Activated CD4-positive, CD25-positive, alpha-beta regulatory T cell treated with anti-CD3 and anti-CD28 coated beads, Interleukin-2, amount 50 U/mL, for 16 hours (primary cell): ENCODE results near the gene NUTM2F.
"Not testable (repeated sequence)": the region's sequence is repeated elsewhere in the genome, so short reads cannot be mapped to it uniquely, and the experiment has no call there.

ENCODE experiments used
- DNase-seq: peaks from one replicate; pipeline ENCODE4 v3.0.0-alpha.2; 2020; ENCODE audit warnings: low read depth, low spot score

Gene NUTM2F

GRCh38 chr9:94315034-94315984, 13.1 kb downstream of the NUTM2F start:
- DNase-seq: not testable (repeated sequence)

GRCh38 chr9:94303321-94303720, 25.1 kb downstream of the NUTM2F start:
- DNase-seq: no peak

GRCh38 chr9:94302426-94302825, 26.0 kb downstream of the NUTM2F start:
- no peak for DNase-seq

- DNase-seq: no peak
Measured at GRCh38 chr9:94301583-94301982, 26.9 kb downstream of the NUTM2F start.

GRCh38 chr9:94300470-94301301, 27.8 kb downstream of the NUTM2F start:
- DNase-seq: no peak

DNA sequence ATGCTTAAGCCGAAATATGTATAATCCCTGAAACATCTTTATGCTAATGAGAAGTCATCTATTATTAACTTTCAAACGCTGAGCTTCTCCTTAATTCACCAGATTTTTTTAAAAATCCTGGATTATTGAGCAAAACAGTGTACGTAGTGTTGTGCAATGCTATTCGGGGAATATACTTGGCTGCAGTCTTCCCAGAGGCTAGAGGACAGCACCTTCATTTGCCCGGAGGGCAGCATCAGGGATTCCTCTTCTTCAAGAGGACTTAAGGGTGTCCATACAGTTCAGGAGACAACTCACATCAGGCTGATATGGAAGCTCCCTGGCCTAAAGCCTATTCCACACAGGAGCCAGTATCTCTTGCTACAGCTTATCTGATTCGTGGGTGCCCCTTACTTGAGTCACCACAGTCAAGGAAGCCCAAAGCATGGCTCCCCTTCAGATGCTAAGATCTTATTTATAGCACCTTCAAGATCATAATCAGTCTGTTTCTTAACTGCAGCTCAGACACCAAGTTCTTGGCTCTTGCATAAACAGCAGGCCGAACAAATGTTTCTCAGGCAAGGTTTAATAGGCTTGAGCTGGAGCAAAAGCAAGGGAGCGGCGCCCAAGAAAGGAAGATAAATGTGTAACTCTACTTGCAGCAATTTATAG, 29.4 kb downstream of the NUTM2F start:
- DNase-seq: no peak

DNA sequence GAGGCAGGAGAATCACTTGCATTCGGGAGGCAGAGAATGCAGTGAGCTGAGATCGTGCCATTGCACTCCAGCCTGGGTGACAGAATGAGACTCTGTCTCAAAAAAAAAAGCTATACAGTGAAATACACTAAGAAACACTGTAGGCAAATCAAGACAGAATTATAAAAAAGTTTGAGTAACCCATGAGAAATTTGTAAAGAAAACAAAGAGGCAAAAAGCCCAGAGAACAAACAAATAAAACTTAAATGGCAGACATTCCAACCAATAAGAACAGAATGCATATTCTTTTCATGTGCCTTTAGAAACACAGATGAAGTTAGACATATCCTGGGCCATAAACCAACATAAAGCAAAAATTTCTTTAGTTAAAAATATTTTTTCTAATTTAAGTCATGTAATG, 38.8 kb downstream of the NUTM2F start:
- DNase-seq: no peak

DNA sequence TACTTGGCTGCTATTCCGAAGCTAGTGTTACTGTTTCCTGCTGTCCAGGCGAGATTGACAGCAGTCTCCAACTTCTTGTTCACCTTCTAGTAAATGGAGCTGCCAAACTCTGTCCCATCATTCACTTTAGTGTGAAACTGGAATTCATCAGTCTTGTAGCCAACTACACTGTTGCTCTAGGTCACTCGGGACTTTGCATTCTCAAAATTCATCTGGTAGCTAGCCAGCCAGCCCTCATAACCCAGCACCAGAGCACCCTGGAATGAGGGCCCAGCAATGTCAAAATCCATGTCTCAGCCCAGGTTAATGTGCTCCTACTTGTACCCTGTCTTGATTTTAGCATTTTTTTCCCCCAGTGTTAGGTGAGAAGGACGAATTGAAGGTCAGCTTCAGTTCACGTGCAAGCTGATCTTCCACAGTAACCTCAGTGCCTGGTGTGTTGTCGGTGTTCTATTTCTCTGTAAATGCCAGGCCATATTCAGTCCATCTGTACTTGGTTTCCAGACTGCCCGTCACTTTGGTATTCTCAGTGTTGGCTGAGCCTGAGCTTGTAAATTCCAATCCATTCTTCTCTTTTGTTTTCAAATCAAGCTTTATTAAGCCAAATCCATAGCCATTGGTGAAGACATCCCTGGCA, 40.4 kb downstream of the NUTM2F start:
- no peak for DNase-seq

- no peak for DNase-seq
Measured at GRCh38 chr9:94286116-94286515, 42.3 kb downstream of the NUTM2F start.

- no peak for DNase-seq
Measured at GRCh38 chr9:94281101-94281500, 47.3 kb downstream of the NUTM2F start.

DNA sequence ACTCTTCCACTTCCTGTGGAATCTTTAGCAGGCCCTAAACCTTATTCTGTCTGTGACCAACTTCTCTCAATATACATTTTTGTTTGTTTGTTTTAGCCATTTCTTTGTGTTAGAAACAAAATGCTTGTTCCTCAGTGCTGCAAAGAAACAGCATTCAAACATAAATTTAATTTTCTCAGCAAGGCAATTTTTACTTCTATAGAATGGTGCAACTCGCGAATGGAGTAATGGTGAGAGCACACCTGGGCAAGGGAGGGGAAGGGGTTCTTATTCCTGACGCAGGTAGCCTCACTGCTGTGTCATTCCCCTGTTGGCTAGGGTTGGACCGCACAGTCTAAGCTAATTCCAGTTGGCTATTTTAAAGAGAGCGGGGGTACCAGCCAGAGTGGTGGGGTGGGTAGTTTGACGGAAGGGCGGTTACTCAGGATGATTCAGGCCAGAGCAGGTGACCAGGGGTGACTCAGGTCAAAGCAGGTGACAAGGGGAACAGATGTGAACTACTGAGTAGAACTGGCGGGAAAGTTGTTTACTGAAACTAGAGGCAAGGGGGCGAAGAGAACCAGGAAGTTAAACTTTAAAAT, 47.9 kb downstream of the NUTM2F start:
- DNase-seq: no peak

GRCh38 chr9:94277885-94278536, 50.4 kb downstream of the NUTM2F start:
- no peak for DNase-seq

GRCh38 chr9:94277029-94277428, 51.4 kb downstream of the NUTM2F start:
- DNase-seq: not testable (repeated sequence)

- no peak for DNase-seq
Measured at GRCh38 chr9:94270009-94270408, 58.4 kb downstream of the NUTM2F start.

DNA sequence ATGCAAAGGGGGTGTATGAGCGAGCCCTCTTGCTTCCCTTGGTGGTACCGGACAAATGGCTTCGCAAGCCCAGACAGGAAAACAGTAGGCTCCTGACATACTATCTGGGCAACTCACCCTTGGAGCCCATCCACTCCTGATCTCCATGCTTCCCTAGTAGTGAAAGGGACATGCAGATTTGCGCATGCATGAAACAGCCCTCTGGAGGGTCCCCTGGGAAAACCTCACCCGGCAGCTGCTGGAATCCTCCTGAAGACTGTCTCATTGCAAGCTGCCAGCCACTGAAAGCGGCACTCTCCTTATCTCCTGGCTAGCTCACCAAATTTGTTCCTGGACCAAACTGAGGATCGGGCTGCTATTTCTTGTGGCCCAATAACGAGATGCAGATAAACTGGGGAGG, 59.2 kb downstream of the NUTM2F start:
- no peak for DNase-seq
